ENCODE measurements around the gene PTPRD.
"Not testable (repeated sequence)": the region's sequence is repeated elsewhere in the genome, so short reads cannot be mapped to it uniquely, and the experiment has no call there.

The PTPRD gene

GRCh38 chr9:9523476-9524139 lies 1089.2 kb downstream of the PTPRD start:
- DNase-seq (ENCODE audit: low read depth in 2 of 2, low spot score in 1 of 2), result no peak

GRCh38 chr9:9522406-9522805 lies 1090.4 kb downstream of the PTPRD start:
- no peak for DNase-seq (ENCODE audit: low read depth in 2 of 2, low spot score in 1 of 2)

- no peak for DNase-seq (ENCODE audit: low read depth in 2 of 2, low spot score in 1 of 2)
These were observed 1091.6 kb downstream of the PTPRD start for GRCh38 chr9:9521033-9521779.

GRCh38 chr9:9504869-9505268 lies 1107.9 kb downstream of the PTPRD start:
- no peak for DNase-seq (ENCODE audit: low read depth in 2 of 2, low spot score in 1 of 2)

GRCh38 chr9:9499546-9499945 lies 1113.3 kb downstream of the PTPRD start:
- DNase-seq (ENCODE audit: low read depth in 2 of 2, low spot score in 1 of 2), result no peak

GRCh38 chr9:9498846-9499245 lies 1114.0 kb downstream of the PTPRD start:
- no peak for DNase-seq (ENCODE audit: low read depth in 2 of 2, low spot score in 1 of 2)

GRCh38 chr9:9498128-9498527 lies 1114.7 kb downstream of the PTPRD start:
- no peak for DNase-seq (ENCODE audit: low read depth in 2 of 2, low spot score in 1 of 2)

- no peak for DNase-seq (ENCODE audit: low read depth in 2 of 2, low spot score in 1 of 2)
These were observed 1118.5 kb downstream of the PTPRD start for GRCh38 chr9:9494336-9494735.

- no peak for DNase-seq (ENCODE audit: low read depth in 2 of 2, low spot score in 1 of 2)
These were observed 1120.3 kb downstream of the PTPRD start for GRCh38 chr9:9492506-9492905.

GRCh38 chr9:9489183-9489582 lies 1123.6 kb downstream of the PTPRD start:
- no peak for DNase-seq (ENCODE audit: low read depth in 2 of 2, low spot score in 1 of 2)

- no peak for DNase-seq (ENCODE audit: low read depth in 2 of 2, low spot score in 1 of 2)
These were observed 1129.6 kb downstream of the PTPRD start for GRCh38 chr9:9483175-9483574.

- DNase-seq (ENCODE audit: low read depth in 2 of 2, low spot score in 1 of 2), result no peak
These were observed 1134.1 kb downstream of the PTPRD start for GRCh38 chr9:9478741-9479140.

- no peak for DNase-seq (ENCODE audit: low read depth in 2 of 2, low spot score in 1 of 2)
These were observed 1143.5 kb downstream of the PTPRD start for GRCh38 chr9:9469271-9469670.

- DNase-seq (ENCODE audit: low read depth in 2 of 2, low spot score in 1 of 2), result not testable (repeated sequence)
These were observed 1170.9 kb downstream of the PTPRD start for GRCh38 chr9:9441874-9442273.

GRCh38 chr9:9437641-9438040 lies 1175.2 kb downstream of the PTPRD start:
- DNase-seq (ENCODE audit: low read depth in 2 of 2, low spot score in 1 of 2), result no peak

GRCh38 chr9:9426454-9426853 lies 1186.3 kb downstream of the PTPRD start:
- not testable (repeated sequence) for DNase-seq (ENCODE audit: low read depth in 2 of 2, low spot score in 1 of 2)

- no peak for DNase-seq (ENCODE audit: low read depth in 2 of 2, low spot score in 1 of 2)
These were observed 1200.6 kb downstream of the PTPRD start for GRCh38 chr9:9412241-9412640.

GRCh38 chr9:9410736-9411135 lies 1202.1 kb downstream of the PTPRD start:
- DNase-seq (ENCODE audit: low read depth in 2 of 2, low spot score in 1 of 2), result no peak

- no peak for DNase-seq (ENCODE audit: low read depth in 2 of 2, low spot score in 1 of 2)
These were observed 1212.8 kb downstream of the PTPRD start for GRCh38 chr9:9399982-9400381.

GRCh38 chr9:9396518-9396917 lies 1216.3 kb downstream of the PTPRD start:
- DNase-seq (ENCODE audit: low read depth in 2 of 2, low spot score in 1 of 2), result no peak

- no peak for DNase-seq (ENCODE audit: low read depth in 2 of 2, low spot score in 1 of 2)
These were observed 1217.3 kb downstream of the PTPRD start for GRCh38 chr9:9395539-9395938.

GRCh38 chr9:9392755-9393154 lies 1220.0 kb downstream of the PTPRD start:
- DNase-seq (ENCODE audit: low read depth in 2 of 2, low spot score in 1 of 2), result no peak

GRCh38 chr9:9389904-9390303 lies 1222.9 kb downstream of the PTPRD start:
- DNase-seq (ENCODE audit: low read depth in 2 of 2, low spot score in 1 of 2), result no peak

All from stimulated activated CD8-positive, alpha-beta memory T cell treated with anti-CD3 and anti-CD28 coated beads, Interleukin-4, amount 100 ng/mL, for 1 hour (primary cell).